B cell (primary cell): ENCODE results near the gene SLAMF9. TPM values are rescaled to one million over a fixed set of nuclear protein-coding genes. Genes with fewer than 3 reads are reported as not detected.
"Not testable (repeated sequence)": the region's sequence is repeated elsewhere in the genome, so short reads cannot be mapped to it uniquely, and the experiment has no call there.

Experiments
- ATAC-seq: fragments of 200-7000 bp; cut with Tn5 transposase; one replicate; pipeline ENCODE4 v1.10.0; 2021; ENCODE audit warnings: low read depth, mild to moderate bottlenecking, moderate number of reproducible peaks, moderate library complexity
- CTCF ChIA-PET: fragments of 350-600 bp; sonication (Branson Sonifier 250); formaldehyde crosslinking; loops from one replicate; lab custom pipeline; 2021; ENCODE audit warnings: antibody characterized with exemption, inconsistent platforms; lab: Charles Lee
- POLR2A ChIA-PET: fragments of 350-600 bp; sonication (Branson Sonifier 250); formaldehyde crosslinking; loops from one replicate; lab custom pipeline; 2021; ENCODE audit warnings: antibody characterized with exemption; lab: Charles Lee
- DNase-seq: peaks from one replicate; pipeline ENCODE4 v3.0.0; 2013
- H2AFZ ChIP-seq: 2 replicates; pipeline ENCODE4 v1.6.1; 2012; ENCODE audit warnings: mild to moderate bottlenecking, low read depth, low read length; ENCODE audit not compliant: insufficient read depth, poor library complexity, severe bottlenecking
- H3K27ac ChIP-seq, 2 donors: 1 replicate in 1 of 2; 2 replicates in 1 of 2; pipeline ENCODE4 v1.5.1; 2012 to 2013; ENCODE audit warnings: low read length in 2 of 2, mild to moderate bottlenecking in 2 of 2, moderate library complexity in 1 of 2
- H3K27me3 ChIP-seq, 4 experiments: fragments of 200-600 bp in 1 of 4; sonication (generic) in 1 of 4; replicated peaks in 1 of 4; 1 replicate in 2 of 4; 2 replicates in 2 of 4; pipeline versions ENCODE4 v1.6.1 to v1.7.0; 2013 to 2016; ENCODE audit warnings: low read length in 3 of 4, mild to moderate bottlenecking in 2 of 4, mixed read lengths in 1 of 4, moderate library complexity in 1 of 4; ENCODE audit not compliant: insufficient read depth in 4 of 4, control insufficient read depth in 3 of 4; ENCODE audit errors: control extremely low read depth in 1 of 4
- H3K36me3 ChIP-seq, 2 experiments: replicated peaks in 1 of 2; 1 replicate in 1 of 2; 2 replicates in 1 of 2; pipeline versions ENCODE4 v1.6.1 to v1.7.1; 2013; ENCODE audit warnings: low read length in 1 of 2; ENCODE audit not compliant: insufficient read depth in 2 of 2, control insufficient read depth in 1 of 2; ENCODE audit errors: control extremely low read depth in 1 of 2, extremely low read depth in 1 of 2
- H3K4me1 ChIP-seq, 2 donors: fragments of 200-600 bp in 1 of 2; sonication (generic) in 1 of 2; 1 replicate in 1 of 2; 2 replicates in 1 of 2; pipeline versions ENCODE4 v1.5.1 to v1.6.1; 2013 to 2017; ENCODE audit warnings: low read length in 2 of 2; ENCODE audit not compliant: control insufficient read depth in 2 of 2, insufficient read depth in 2 of 2
- H3K4me2 ChIP-seq: replicated peaks from 2 replicates; pipeline ENCODE3; 2012; ENCODE audit warnings: mild to moderate bottlenecking, low read depth, low read length; ENCODE audit not compliant: poor library complexity, severe bottlenecking
- H3K4me3 ChIP-seq, 5 experiments: fragments of 200-600 bp in 1 of 5; sonication (generic) in 1 of 5; 1 replicate in 3 of 5; 2 replicates in 2 of 5; pipeline versions ENCODE4 v1.5.1 to v1.7.0; 2011 to 2016; ENCODE audit warnings: low read length in 4 of 5, mild to moderate bottlenecking in 4 of 5, low read depth in 2 of 5, control low read depth in 1 of 5, moderate library complexity in 1 of 5; ENCODE audit not compliant: insufficient read depth in 1 of 5; ENCODE audit errors: control extremely low read depth in 1 of 5, extremely low read depth in 1 of 5
- H3K79me2 ChIP-seq: fragments of 200-600 bp; sonication (generic); one replicate; pipeline ENCODE4 v1.6.0; 2016; ENCODE audit warnings: low read length; ENCODE audit not compliant: control insufficient read depth, insufficient read depth
- H3K9ac ChIP-seq: fragments of 200-600 bp; sonication (generic); 2 replicates; pipeline ENCODE4 v1.6.1; 2017; ENCODE audit warnings: mild to moderate bottlenecking, low read length, moderate library complexity
- H3K9me3 ChIP-seq, 3 donors: one replicate each; pipeline versions ENCODE4 v1.6.1 to v1.7.1; 2013; ENCODE audit warnings: low read length in 2 of 3; ENCODE audit not compliant: control insufficient read depth in 2 of 3, insufficient read depth in 1 of 3; ENCODE audit errors: control extremely low read depth in 1 of 3
- H4K20me1 ChIP-seq: 2 replicates; pipeline ENCODE4 v1.6.0; 2012; ENCODE audit warnings: mild to moderate bottlenecking, low read length; ENCODE audit not compliant: insufficient read depth, control insufficient read depth, poor library complexity, severe bottlenecking
- H3K27ac Mint-ChIP-seq: one replicate; pipeline ENCODE4 v1.8.0; 2021; ENCODE audit warnings: mixed read lengths
- H3K27me3 Mint-ChIP-seq: one replicate; pipeline ENCODE4 v1.8.0; 2021; ENCODE audit warnings: mixed read lengths
- H3K4me1 Mint-ChIP-seq: one replicate; pipeline ENCODE4 v1.8.0; 2021; ENCODE audit warnings: mixed read lengths
- H3K4me3 Mint-ChIP-seq: one replicate; pipeline ENCODE4 v1.8.0; 2021; ENCODE audit warnings: mixed read lengths
- H3K9me3 Mint-ChIP-seq: one replicate; pipeline ENCODE4 v1.8.0; 2022; ENCODE audit warnings: mixed read lengths; ENCODE audit not compliant: insufficient read depth
- CTCF ChIP-seq: fragments of 200-600 bp; IDR thresholded peaks from one replicate; pipeline ENCODE4 v1.8.0; 2022; ENCODE audit warnings: antibody characterized with exemption, mild to moderate bottlenecking
- EZH2 ChIP-seq: IDR thresholded peaks from 2 replicates; pipeline ENCODE4 v1.6.1; 2012; ENCODE audit warnings: borderline replicate concordance, low read depth, mild to moderate bottlenecking, moderate library complexity, low read length; ENCODE audit not compliant: insufficient read depth, poor library complexity, severe bottlenecking
- WGBS: methylation state at CpG from one replicate; pipeline ENCODE4 v1.1.5; 2013; ENCODE audit warnings: missing lambda C conversion rate; ENCODE audit not compliant: insufficient coverage; 5-methylcytosine and 5-hydroxymethylcytosine counted together
- intact Hi-C: fragments of 100-400 bp; cut with micrococcal nuclease; formaldehyde crosslinking; loops from one replicate; pipeline ENCODE4 v1.10.0; 2022
- polyA plus RNA-seq: library from polyadenylated mRNA; depleted of rRNA; stranded (reverse); fragments of >200 nt; gene quantifications from 2 replicates; pipeline ENCODE4 v1.2.3, GENCODE V29; 2012
- total RNA-seq, 2 donors: library from RNA; stranded (reverse); fragments of 120-200 nt in 1 of 2; gene quantifications; 1 replicate in 1 of 2; 2 replicates in 1 of 2; pipeline versions ENCODE4 v1.2.3 to v1.2.4, GENCODE V29; 2013 to 2022

SLAMF9 gene
- total and polyA plus RNA-seq, 2 donors (not counting 1 experiment from before 2014, with no cell fraction given) = not detected

- DNase-seq, H3K9me3 Mint-ChIP-seq, H3K4me3 Mint-ChIP-seq, H2AFZ ChIP-seq, H3K9me3 ChIP-seq, H3K27me3 Mint-ChIP-seq, intact Hi-C loops, H3K27me3 ChIP-seq, H3K27ac ChIP-seq, H3K36me3 ChIP-seq, H3K4me1 ChIP-seq, H3K9ac ChIP-seq, H3K4me2 ChIP-seq, H3K27ac Mint-ChIP-seq, POLR2A ChIA-PET, H3K79me2 ChIP-seq, ATAC-seq, H3K4me3 ChIP-seq, H4K20me1 ChIP-seq, H3K4me1 Mint-ChIP-seq: not testable (repeated sequence)
- CTCF ChIA-PET = interaction anchor here (0.7 to 5.1 kb wide), 3 partner anchors 11 to 83 kb away, joined by 3 to 19 read pairs (median 3); no protein-coding TSS in a partner anchor
- WGBS = 95% methylated on average over 3 of the region's 3 CpGs
These were observed 50.0 kb downstream of the SLAMF9 start for GRCh38 chr1:159904036-159904435.

- ChIA-PET POLR2A (no interaction called here), CTCF (interaction anchor here (5.1 kb wide), 1 partner anchor 10 kb away, joined by 19 read pairs; no protein-coding TSS in a partner anchor)
- no peak overlapping the region for H3K27ac ChIP-seq
- no peak overlapping the region for H3K9ac ChIP-seq
- H3K4me2 ChIP-seq = no peak overlapping the region
- no peak for DNase-seq
- no peak overlapping the region for H3K4me3 Mint-ChIP-seq
- H3K27ac Mint-ChIP-seq = no peak overlapping the region
- peaks cover 9 to 11% of the 10 kb centered on the region in 2 donors for H3K4me1 ChIP-seq
- intact Hi-C loops = no loop called here
- no peaks in the 10 kb centered on the region for H4K20me1 ChIP-seq
- WGBS = 100% methylated on average over 3 of the region's 3 CpGs
- H3K4me1 Mint-ChIP-seq = peaks cover 15% of the 10 kb centered on the region
- H3K9me3 ChIP-seq = peaks cover 0 to 3% (median 0%) of the 10 kb centered on the region in 3 donors
- H3K79me2 ChIP-seq = no peaks in the 10 kb centered on the region
- no peak for ATAC-seq
- no peaks in the 10 kb centered on the region for H3K9me3 Mint-ChIP-seq
- no peak overlapping the region for H2AFZ ChIP-seq
- peaks cover 0 to 4% (median 0%) of the 10 kb centered on the region in 4 experiments for H3K27me3 ChIP-seq
- no peak overlapping the region for H3K4me3 ChIP-seq
- H3K27me3 Mint-ChIP-seq = no peaks in the 10 kb centered on the region
- TF ChIP-seq EZH2 (no peak), CTCF (no peak)
- H3K36me3 ChIP-seq = no peaks in the 10 kb centered on the region
These were observed 51.5 kb downstream of the SLAMF9 start for GRCh38 chr1:159902541-159902940.

Other genes starting within 250 kb of the SLAMF9 start
- gene CRP, start 239.6 kb downstream of the SLAMF9 start, total RNA-seq = not detected in 2 replicates
- gene CRP, start 239.6 kb downstream of the SLAMF9 start, polyA plus RNA-seq = not detected in 2 replicates
- gene DUSP23, start 173.3 kb downstream of the SLAMF9 start, total RNA-seq = 9.5 and 9.6 TPM in 2 replicates
- 10.5 and 15.8 TPM in 2 replicates for gene DUSP23, start 173.3 kb downstream of the SLAMF9 start, polyA plus RNA-seq
- 0.19 TPM in 1 of 2 replicates, not detected in the other for gene FCRL6, start 151.9 kb downstream of the SLAMF9 start, total RNA-seq
- gene FCRL6, start 151.9 kb downstream of the SLAMF9 start, polyA plus RNA-seq = 0.81 and 1.2 TPM in 2 replicates
- 0.54 TPM in 1 of 2 replicates, not detected in the other for gene SLAMF8, start 127.4 kb downstream of the SLAMF9 start, total RNA-seq
- 0.17 TPM in 1 of 2 replicates, not detected in the other for gene SLAMF8, start 127.4 kb downstream of the SLAMF9 start, polyA plus RNA-seq
- 0.17 TPM in 1 of 2 replicates, not detected in the other for gene VSIG8, start 91.6 kb downstream of the SLAMF9 start, total RNA-seq
- gene VSIG8, start 91.6 kb downstream of the SLAMF9 start, polyA plus RNA-seq = 0.09 TPM in 1 of 2 replicates, not detected in the other
- gene CFAP45, start 54.1 kb downstream of the SLAMF9 start, total RNA-seq = 1.7 and 2.4 TPM in 2 replicates
- 1.3 and 5.2 TPM in 2 replicates for gene CFAP45, start 54.1 kb downstream of the SLAMF9 start, polyA plus RNA-seq
- 342 and 354 TPM in 2 replicates for gene TAGLN2, start 28.7 kb downstream of the SLAMF9 start, total RNA-seq
- gene TAGLN2, start 28.7 kb downstream of the SLAMF9 start, polyA plus RNA-seq = 656 and 721 TPM in 2 replicates
- 0.15 and 0.37 TPM in 2 replicates for gene IGSF9, start 8.6 kb downstream of the SLAMF9 start, total RNA-seq
- 0.36 and 0.89 TPM in 2 replicates for gene IGSF9, start 8.6 kb downstream of the SLAMF9 start, polyA plus RNA-seq
- 6.0 and 7.4 TPM in 2 replicates for gene PIGM, start 77.8 kb upstream of the SLAMF9 start, total RNA-seq
- gene PIGM, start 77.8 kb upstream of the SLAMF9 start, polyA plus RNA-seq = 1.4 TPM in 2 replicates
- not detected in 2 replicates for gene KCNJ10, start 115.9 kb upstream of the SLAMF9 start, total RNA-seq
- gene KCNJ10, start 115.9 kb upstream of the SLAMF9 start, polyA plus RNA-seq = not detected in 2 replicates
- not detected in 2 replicates for gene KCNJ9, start 127.3 kb upstream of the SLAMF9 start, total RNA-seq
- not detected in 2 replicates for gene KCNJ9, start 127.3 kb upstream of the SLAMF9 start, polyA plus RNA-seq
- gene IGSF8, start 144.4 kb upstream of the SLAMF9 start, total RNA-seq = 33.5 and 37.2 TPM in 2 replicates
- 45.8 and 56.0 TPM in 2 replicates for gene IGSF8, start 144.4 kb upstream of the SLAMF9 start, polyA plus RNA-seq
- gene ATP1A2, start 161.5 kb upstream of the SLAMF9 start, total RNA-seq = not detected in 2 replicates
- gene ATP1A2, start 161.5 kb upstream of the SLAMF9 start, polyA plus RNA-seq = not detected in 2 replicates
- not detected in 2 replicates for gene ATP1A4, start 197.4 kb upstream of the SLAMF9 start, total RNA-seq
- 0.12 TPM in 1 of 2 replicates, not detected in the other for gene ATP1A4, start 197.4 kb upstream of the SLAMF9 start, polyA plus RNA-seq
- gene CASQ1, start 236.3 kb upstream of the SLAMF9 start, total RNA-seq = not detected in 2 replicates
- gene CASQ1, start 236.3 kb upstream of the SLAMF9 start, polyA plus RNA-seq = not detected in 2 replicates